ENCODE measurements around the gene ANO1.

The ANO1 gene

DNA sequence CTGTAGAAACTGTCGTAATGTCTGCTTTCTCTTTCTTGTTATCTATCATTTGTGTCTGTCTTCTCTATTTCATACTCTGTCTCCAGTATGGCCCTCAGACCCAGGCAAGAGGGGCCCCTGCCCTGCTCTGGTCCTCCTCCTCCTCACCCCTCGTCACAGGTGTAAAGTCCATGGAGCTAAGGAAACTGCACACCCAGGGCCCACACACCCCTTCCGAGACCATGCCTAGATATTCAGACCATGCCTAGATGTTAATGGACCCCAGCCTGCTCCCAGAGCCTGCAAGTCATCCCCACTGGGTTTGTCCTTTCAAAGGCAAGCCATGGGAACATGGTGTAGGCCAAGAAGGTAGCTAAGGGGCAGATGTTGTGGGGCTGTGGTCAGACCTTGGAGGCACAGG is 24.1 kb upstream of the ANO1 start:
- no peak for DNase-seq

DNA sequence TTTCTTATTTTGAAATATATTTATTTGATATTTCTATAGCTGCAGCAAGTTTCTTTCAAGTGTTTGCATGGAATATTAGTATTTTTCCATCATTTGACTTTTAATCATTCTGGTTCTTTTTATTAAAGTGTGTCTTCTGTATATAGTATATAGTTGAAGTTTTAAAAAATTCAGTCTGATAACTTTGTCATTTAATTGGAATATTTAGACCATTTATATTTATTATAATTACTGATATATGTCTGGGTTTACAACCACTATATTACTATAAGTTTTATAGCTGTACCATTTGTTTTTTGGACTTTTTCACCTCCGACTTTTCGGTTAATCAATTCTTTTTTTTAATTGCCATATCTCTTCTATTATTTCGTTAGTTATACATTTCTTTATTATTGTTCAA is 22.7 kb upstream of the ANO1 start:
- DNase-seq, result no peak

DNA sequence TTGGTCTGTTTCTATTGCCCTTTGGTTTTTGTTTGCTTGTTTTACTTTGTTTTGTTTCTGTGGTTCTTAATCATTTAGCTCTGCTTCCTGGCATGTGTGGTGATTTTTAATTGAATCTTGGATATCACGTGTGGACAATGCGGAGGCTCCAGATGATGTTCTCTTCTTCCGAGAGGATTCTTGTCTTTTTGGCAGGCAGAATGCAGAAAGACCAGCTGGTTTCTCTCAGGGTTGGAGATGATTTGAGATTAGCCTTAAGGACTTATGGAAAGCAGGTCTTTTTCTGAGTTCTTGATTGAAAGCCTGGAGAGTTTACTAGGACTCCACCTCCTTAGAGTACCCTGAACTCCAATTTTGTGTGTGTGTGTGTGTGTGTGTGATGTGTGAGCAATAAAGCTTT is 21.0 kb upstream of the ANO1 start:
- no peak for DNase-seq

DNA sequence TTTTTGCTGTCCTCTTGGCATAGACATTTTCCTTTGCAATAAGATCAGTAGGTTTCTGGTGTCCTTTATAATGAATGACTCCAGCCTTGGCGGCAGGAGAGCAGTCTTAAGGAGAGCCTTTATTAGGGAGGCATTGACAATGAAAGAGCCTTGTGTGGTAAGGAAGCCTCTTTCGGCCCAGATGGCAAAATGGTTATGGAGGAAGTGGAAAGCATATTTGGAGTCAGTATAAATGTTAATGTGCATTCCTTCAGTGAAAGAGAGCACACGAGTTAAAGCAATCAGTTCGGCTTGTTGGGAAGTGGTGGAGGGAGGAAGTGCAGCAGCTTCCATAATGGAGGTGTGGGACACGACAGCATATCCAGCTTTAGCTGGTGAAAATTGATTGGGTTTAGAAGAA is 18.1 kb upstream of the ANO1 start:
- no peak for DNase-seq

DNA sequence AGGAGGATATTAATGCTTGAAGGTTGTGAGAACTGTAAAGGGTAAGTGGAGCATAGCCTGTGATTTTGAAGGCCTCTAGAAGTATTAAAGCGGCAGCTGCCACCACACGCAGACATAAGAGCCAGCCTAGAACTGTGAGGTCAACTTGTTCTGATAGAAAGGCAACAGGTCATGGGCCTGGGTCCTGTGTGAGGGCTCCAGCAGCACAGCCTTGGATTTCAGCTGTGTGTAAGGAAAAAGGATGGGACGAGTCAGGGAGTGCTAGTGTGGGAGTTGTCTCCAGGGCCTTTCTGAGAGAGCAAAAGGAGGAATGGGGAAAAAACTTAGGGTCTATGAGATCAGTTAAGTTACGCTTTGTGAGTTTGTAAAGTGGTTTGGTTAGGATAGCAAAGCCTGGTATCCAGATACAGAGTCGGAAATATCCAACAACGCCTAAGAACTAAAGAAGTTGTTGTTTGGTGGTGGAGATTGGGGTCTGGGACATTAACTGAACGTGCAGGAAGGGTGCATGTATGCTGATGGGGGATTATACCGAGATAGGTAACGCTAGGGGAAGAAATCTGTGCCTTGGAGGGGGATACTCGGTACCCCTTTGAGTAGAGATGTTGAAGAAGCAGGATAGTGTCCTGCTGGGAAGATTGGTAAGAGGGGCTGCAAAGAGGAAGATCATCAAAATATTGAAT is 17.4 kb upstream of the ANO1 start:
- no peak for DNase-seq

DNA sequence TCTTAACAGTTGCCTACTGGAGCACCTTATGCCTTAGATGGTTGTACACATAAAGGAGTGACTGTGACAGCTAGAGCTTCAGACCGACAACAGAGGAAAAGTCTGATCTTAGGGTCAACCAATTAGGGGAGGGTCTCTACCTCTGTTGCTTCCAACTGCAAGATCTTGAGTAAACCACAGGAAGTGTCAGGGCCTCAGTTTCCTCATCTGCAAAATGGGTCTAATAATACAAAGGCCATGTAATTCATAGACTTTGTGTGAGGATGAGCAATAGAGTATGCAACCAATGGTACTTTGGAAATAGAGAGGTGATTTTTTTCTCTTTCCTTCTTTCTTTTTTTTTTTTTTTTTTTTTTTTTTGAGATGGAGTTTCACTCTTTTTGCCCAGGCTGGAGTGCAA is 16.4 kb upstream of the ANO1 start:
- no peak for DNase-seq

DNA sequence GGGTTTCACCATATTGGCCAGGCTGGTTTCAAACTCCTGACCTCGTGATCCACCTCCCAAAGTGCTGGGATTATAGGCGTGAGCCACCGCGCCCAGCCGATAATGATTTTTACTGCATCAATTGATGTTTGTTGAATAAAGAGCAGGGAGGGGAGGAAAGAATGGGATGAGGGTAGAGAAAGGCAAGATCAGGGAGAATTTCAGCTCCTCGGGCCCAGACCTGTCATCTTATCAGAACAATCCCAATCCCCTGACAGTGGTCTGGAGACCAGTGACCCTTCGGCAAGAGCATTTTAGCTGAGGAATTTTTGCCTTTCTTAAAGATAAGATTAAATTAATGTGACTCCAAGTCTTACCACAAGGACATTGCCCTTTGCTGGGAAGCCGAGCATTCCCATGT is 15.0 kb upstream of the ANO1 start:
- no peak for DNase-seq

DNA sequence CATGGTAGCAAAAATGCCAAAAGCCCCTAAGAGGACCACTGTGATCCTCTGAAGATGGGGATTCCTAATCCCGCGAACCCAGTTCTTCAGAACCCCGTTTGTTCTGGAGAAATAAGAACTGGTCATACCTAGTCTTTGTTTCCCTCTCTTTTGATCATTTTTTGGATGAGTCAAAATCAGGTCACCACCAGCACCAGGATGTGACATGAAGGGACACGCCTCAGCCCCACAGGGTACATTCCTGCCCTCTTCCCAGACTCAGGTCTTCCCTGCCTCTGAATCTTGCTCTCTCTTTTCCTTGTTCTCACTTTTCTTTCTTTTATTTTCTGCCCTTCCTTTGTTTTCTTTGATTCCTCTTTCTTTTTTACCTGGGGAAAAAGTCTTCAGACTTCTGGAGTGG is 14.6 kb upstream of the ANO1 start:
- DNase-seq, result no peak

DNA sequence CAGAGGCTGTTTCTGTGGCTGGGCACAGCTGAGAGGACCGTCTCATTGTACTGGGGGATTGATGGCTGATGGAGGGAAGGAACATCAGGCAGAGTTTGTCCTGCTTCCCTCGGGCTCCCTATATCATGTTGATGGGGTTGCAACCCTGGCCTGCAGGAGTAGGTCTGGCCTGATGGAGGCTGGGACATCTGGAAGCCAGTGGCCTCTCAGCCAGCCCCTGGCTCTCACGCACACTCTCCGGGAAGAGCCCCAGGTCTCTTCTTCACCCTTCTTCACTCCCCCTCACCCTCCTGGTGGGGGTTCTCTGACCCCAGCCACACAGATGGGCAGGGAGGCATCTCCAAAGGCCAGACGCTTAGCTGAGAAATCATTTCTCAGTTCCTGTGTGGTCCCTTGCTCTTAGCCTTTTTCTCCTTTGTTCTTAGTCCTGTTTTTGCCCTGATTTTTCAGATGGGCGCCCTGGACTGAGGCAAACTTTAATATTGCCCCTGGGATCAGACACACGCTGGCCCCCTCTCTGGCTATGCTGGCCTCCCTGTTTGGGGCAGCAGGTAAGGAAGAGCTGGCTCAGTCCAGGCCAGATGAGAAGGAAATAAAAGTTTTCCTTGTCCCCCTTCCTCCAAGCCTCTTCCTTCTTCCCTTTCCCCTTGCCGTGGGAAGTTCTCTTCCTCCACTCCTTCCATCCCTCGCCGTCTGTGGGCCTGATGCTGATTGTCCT is 13.9 kb upstream of the ANO1 start:
- DNase-seq, result no peak

DNA sequence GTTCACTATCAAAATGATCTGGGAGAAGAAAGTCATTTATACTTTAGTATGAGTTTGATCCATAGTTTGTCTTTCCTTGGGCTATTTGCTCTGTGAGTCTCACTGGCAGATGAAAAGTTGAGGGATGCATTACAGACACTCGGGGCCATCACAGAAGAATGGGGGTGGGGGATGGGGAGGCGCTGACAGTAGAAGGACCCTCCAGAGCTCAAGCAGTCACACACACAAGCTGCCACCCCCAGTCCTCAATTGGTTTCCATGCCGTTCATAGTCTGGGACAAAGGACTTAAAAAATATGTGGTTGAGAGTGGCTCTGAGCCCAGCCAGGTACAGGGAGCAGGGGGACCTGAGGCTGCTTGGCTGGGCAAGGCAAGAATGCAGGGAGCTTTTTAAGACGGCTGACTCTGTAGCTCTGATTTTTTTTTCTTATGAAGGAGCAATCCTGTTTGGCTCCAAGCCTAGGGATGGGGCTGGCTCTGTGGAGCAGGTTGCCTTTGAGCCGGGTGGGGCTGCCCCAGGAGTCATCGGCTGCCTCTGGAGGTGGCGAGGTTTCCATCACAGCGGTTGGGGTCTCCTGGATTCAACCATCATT is 13.3 kb upstream of the ANO1 start:
- DNase-seq, result no peak

DNA sequence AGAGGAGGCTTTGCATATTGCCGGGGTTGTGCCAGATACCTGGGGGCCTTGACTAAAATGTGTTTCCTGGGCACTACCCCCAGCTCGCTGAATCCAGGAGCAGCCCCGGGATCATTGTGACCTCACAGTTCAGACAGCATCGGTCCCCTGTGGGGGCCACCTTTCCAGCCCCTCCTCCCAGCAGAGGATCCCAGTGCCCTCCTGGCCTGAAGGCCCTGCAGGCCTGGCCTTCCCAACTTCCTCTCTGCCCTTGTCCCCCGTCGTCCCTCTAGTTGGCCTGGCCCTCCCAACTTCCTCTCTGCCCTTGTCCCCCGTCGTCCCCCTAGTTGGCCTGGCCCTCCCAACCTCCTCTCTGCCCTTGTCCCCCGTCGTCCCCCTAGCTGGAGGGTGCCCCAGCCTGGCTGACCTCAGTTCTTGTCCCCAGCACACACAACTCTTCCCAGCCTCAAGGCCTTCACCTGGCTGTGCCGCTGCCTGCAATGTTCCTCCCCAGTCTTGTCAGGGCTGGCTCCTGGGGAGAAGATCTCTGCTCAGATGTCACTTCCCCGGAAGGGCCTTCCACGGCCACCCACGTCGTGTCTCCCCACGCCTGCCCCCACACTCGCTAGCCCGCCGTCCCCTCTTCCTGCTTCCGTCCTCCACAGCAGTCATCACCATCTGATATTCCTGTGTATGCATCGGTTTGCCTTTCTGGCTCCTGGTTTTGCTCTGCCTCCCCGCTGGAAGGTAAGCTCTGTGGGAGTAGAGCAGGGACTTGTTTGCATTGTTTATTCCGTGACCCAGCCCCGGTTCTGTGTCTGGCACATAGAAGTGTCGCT is 12.6 kb upstream of the ANO1 start:
- no peak for DNase-seq

DNA sequence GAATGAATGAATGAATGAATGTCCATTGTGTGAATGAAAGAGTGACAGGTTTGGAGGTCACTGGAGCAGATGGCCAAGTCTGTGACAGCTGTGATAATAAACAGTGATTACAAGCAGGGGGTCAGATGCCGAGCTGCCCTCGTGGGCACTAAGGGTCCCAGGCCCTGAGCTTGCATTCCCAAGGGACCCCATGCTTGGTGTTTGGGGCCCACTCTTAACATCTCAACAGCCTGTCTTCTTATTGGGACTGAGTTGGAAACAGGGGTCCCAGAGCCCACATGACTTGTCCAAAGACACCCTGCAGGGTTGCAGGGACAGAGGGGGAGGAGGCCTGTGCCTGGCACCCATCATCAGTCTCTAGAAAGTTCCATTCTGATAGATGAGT is 12.0 kb upstream of the ANO1 start:
- no peak for DNase-seq

DNA sequence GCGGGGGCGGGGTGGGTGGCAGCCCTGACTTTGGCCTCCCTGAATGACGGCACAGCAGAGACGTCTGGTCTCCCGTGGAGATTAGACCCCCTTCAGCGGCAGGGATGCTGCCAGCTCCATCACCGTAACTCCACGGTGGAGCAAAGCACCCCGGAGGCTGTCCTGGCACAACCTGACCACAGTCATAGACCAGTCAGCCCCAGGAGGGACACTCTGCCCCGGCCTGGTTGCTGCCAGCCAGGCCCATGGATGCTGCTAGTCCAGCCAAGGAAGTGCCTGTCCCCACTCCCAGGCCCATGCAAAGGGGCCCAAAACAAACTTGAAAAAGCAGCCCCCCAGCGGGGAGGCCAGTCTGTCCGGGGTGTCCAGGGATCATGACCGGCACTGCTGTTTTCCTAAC is 11.5 kb upstream of the ANO1 start:
- DNase-seq, result no peak

DNA sequence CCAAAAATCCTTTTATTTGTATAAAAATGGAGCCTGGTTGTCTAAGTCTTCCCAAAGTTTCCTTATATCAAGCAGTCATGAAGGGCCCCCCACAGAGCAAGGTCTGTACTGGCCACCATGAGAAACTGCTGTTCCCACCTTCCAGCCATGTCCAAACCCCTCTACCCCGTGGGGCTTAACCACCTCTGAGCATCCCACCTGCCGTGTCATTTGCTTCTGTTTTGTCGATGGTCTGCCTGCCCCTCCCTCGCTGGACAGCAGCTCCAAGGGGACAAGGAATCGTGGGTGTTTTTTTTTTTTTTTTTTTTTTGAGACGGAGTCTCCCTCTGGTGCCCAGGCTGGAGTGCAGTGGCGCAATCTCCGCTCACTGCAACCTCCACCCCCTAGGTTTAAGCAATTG is 11.1 kb upstream of the ANO1 start:
- no peak for DNase-seq

DNA sequence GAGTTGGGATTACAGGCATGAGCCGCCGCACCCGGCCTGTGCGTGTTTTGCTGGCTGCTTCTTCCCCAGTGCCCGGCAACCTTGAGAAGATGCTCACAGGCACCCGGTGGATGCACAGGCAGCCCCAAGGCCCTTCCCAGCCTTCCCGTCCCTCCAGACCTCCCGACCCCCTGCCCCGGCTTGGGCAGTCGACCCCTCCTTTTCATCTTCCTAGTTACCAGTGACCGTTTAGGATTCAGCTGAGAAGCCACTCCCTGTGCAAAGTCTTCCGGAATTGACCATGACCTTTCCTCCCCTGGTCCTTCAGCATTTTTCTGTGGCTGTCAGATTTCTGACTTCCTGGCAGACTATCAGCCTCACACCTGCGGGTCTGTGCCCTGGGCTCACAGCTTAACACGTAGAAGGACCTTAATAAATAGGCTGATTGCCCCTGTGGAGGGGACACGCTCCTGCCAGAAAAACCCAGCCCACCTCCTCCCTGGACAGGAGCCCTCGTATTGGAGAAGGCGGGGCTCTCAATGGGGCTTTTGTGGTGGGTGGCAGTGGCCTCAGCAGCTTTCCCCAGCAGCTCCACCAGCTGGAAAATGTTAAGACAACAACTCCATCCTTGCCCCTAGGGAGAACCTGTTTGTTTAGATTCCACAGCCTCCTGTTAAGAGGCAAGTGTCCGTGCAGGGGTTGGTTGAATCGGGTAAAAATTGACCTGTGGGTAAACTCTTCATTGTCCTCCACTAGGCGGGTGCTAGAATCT is 10.4 kb upstream of the ANO1 start:
- no peak for DNase-seq

DNA sequence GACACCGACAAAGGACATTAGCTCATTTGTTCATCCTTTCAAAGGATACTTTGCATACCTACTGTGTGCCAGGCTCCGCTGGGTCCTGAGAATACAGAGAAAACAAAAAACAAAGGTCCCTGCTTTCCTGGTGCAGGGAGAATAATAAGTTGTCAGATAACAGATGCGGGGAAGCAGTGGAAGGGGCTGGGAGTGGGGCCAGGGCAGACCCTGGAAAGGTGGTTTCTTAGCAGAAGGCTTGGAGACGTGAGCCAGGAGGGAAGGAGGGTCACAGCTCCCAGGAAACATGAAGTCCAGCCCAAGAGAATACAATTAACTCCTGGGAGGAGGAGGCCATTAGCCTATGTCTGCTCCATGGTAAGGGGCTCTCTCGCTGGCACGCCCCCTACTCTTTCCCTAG is 9.8 kb upstream of the ANO1 start:
- no peak for DNase-seq

DNA sequence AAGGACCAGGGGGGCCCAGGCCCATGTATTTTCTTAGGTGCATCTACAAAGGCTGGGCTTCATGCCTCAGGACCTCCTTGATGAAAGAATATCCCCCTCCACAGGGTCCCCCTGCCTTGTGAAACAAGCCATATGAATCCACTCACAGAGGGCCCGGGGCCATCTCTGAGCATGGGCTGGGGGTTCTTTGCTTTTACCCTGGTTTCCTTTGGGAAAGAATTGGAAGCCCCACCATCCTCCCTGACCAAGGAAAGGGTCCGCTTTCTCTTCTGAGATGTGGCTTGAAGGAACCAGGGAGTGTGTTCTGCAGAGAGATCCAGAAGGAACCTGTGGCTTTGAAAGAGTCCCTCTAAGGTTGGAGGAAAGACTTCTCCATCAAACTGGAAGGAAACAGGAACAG is 9.2 kb upstream of the ANO1 start:
- no peak for DNase-seq

DNA sequence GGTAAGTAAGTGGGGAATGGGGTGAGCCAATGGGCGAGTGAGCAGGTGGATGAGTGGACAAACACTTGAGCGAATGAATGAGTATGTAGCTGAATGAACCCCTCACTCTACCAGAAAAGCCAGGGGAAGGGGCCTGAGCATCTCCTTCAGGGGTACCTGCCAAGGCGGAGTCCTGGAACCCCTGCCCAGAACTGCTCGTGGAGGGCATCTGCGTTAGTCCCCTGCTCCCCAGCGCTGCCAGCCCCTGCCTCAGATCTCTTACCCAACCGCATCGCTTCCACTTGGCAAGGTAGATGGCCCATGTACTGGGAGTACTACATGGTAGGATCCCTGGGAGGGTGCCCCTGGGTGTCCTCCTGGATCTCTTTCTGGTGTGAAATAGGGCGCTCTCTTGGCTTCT is 7.4 kb upstream of the ANO1 start:
- no peak for DNase-seq

DNA sequence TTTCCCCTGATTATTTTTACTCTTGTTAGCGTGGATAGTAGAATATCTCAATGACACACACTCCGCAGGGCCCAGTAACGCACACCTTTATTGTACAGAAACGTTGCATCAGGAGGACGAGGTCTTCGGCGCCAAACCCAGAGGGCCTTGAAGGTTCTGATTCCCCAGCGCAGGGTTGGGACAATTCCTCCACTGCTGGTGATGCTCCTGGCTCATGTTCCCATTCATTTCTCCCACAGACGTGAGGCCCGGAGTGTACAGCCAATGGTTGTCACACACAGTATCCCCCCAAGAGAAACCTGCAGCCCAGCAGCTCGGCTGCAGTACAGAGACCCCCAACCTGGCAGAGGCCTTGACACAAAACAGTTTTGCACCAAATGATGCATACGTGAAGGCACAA is 6.1 kb upstream of the ANO1 start:
- DNase-seq, result no peak

DNA sequence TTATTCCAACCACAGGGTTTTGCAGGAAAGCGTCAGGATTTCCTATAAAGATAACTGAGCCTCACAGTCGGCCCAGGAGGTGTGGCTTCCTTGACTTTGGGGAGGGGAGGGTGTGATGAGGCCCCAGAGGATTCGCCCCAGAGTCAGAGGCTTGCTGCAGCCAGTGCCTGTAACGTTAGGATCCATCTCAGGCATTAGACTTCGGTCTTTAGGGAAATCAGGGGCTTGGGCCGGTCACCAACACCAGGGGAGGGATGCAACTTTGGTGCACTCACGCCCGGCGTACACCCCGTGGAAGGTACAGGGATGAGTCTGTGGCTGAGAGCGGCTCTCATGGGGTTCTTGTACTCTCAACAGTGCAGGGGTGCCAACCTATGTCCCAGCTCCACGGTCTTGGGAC is 5.7 kb upstream of the ANO1 start:
- no peak for DNase-seq

DNA sequence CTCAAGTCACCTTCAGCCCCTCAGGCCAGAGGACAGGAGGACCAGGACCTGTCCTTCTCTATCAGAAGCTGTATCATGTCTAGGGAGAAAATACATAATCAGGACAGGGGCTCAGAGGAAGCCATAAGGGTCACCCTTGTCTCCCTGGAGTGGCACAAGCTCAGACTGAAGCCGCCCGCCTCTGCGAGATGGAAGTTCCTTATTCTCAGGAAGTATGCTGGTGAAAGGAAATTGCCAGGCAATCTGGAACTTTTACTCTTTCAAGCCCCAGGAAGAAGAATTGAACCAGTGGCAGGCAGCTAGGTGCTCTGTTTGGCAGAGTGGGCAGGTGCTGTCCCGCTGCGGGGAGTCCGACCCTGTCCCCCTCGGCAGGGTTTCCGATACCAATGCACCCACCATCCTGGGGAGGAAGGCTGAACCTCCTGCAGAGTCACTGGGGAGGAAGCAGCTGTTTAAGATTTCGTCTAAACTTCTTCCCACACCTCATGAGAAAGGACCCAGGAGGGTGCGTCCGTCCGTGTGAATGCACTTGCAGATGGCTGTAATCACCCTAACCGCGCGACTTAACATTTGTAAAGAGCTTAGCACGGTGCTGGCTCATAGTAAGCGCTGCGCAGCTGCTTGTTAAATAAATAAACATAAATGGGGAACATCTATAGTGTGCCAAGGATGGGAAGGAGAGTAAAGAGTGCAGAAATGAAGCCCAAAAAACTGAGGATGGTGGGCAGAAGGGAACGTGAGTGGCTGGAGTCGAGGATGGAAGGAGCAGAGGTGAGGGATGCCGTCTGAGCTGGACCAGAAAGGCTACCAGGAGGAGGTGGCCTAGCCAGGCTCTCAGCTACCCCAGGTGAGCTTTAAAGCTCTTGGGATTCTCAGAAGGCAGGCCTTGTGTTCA is 5.0 kb upstream of the ANO1 start:
- DNase-seq, result no peak

DNA sequence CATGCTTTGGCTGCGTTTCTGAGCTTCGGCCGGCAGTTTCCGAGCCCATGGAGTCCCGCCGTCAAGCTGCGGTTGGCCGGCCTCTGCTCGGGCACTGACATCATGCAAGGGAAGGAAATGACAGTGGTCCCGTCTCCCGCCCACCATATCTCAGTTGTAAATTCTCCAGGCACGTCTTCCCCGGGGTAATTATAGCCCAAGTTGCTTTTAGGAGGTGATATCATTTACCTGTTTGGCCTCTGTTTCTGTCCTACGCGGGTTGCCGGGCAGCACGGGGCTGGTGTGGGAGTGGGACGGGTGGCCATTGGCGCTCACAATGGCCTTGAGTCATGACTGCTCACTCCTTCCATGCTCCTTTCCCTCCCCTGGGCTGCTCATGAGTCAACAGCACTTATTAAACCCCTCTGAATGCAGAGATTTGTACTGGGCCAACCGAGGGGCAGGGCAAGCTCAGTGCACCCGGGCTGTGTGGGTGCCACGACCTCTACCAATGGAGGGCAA is 4.2 kb upstream of the ANO1 start:
- DNase-seq, result no peak
